ENCODE data around the gene EXOC1L.

- no peak for TF ChIP-seq SMARCC2 (IDR thresholded peaks at IDR 0.05)
- no peak for TF ChIP-seq ZNF724P (CRISPR knock-in tag; IDR thresholded peaks at IDR 0.05; ENCODE audit: borderline replicate concordance)
- no peak for TF ChIP-seq THAP7 (CRISPR knock-in tag; IDR thresholded peaks at IDR 0.05)
- TF ChIP-seq POLR2A (IDR thresholded peaks at IDR 0.05; ENCODE audit: insufficient read depth in 1 of 2, low read depth in 2 of 2, low read length in 2 of 2) = no peak
- TF ChIP-seq ZNF513 (CRISPR knock-in tag; conservative IDR thresholded peaks at IDR 0.05) = no peak
Measured at GRCh38 chr4:55838356-55838755, 18.8 kb downstream of the EXOC1L start.

All from HepG2 (cell line).